Measurements from ENCODE around the gene PYROXD2. TPM values are rescaled to one million over a fixed set of nuclear protein-coding genes. Genes with fewer than 3 reads are reported as not detected.

Gene PYROXD2
- total and polyA plus RNA-seq, 12 donors, result 4.6 to 70.6 (median 28.3) TPM

- intact Hi-C loops (cut with DNase I), result no loop called here
- Histone ChIP-seq H3K27ac (no peak overlapping the region), H3K9me3 (replicated peaks in 1 of 3) (no peaks in the 10 kb centered on the region), H3K27me3 (no peaks in the 10 kb centered on the region), H3K4me1 (replicated peaks in 1 of 2) (peaks cover 19 to 28% of the 10 kb centered on the region in 2 donors), H3K4me3 (no peak overlapping the region), H3K36me3 (replicated peaks in 1 of 2) (no peaks in the 10 kb centered on the region)
- no peak for DNase-seq
- TF ChIP-seq CTCF (IDR thresholded peaks at IDR 0.05) (no peak), POLR2A (IDR thresholded peaks at IDR 0.05) (no peak)
- 80 to 91% (median 90%) methylated on average over 7 to 8 of the region's 8 CpGs for WGBS, 4 donors
These were observed 77.5 kb downstream of the PYROXD2 start for GRCh38 chr10:98337484-98337883.

MicroRNAs encoded within 50 kb of the gene (microRNA counts, 767-probe panel; counts per million panel counts)
- 0 counts per million in 2 donors for microRNA hsa-miR-1287

Small RNA genes within 50 kb of the gene (microRNA-seq; reads per million reads assigned to microRNA genes)
- 102 to 189 (median 124) reads per million in 3 donors for gene MIR1287
- gene MIR4685, result 0.89 to 6.8 (median 1.5) reads per million in 3 donors

Small RNA genes within 50 kb of the gene (small RNA-seq; reads per million reads assigned to genes)
- 0 reads per million in 2 donors for gene MIR4685

Other genes with a start within 250 kb of the PYROXD2 start
- 10 to 100 TPM in 1 of 9 donors, 1 to 10 TPM in 7, under 1 TPM in 1; 0.61 to 14.4 (median 3.8) TPM for gene LOXL4, start 147.0 kb downstream of the PYROXD2 start, total RNA-seq
- 1 to 10 TPM; 1.4 to 7.8 (median 2.3) TPM for gene LOXL4, start 147.0 kb downstream of the PYROXD2 start, polyA plus RNA-seq
- 10 to 100 TPM; 32.1 to 95.6 (median 72.1) TPM for gene HPS1, start 31.8 kb upstream of the PYROXD2 start, total RNA-seq
- 10 to 100 TPM; 28.6 to 78.3 (median 50.8) TPM for gene HPS1, start 31.8 kb upstream of the PYROXD2 start, polyA plus RNA-seq